Measurements from ENCODE around the gene MYO3A. TPM values are rescaled to one million over a fixed set of nuclear protein-coding genes. Genes with fewer than 3 reads are reported as not detected.

Gene MYO3A
- polyA plus RNA-seq, 1 donor (not counting 4 experiments of a cell fraction or from before 2014, with no cell fraction given), result not detected

DNA sequence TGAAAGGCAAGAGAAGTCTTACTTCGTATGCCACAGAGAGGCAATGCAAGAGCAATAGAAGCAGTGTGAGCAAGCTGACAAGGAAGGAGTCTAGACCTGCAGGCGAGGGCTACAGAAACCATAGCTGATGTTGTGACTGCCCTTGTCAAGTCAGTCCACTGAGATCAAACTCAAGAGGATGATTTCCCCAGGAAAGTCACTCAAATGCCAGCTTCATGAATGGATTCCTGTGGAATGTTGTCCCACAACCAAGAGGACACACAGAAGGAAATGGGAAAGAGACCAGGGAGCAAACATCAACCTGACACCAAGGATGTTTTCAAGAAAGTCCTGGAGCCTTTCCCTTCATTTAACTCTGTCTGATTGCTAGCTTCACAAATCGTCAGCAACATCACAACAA is 204.6 kb downstream of the MYO3A start:
- Histone ChIP-seq H3K79me2 (ENCODE audit: control insufficient read depth, insufficient read depth, low read length) (no peaks in the 10 kb centered on the region), H3K27ac (ENCODE audit: control insufficient read depth, insufficient read depth, low read length) (no peak overlapping the region), H3K9me3 (ENCODE audit: control insufficient read depth, low read depth, low read length) (no peaks in the 10 kb centered on the region), H2AFZ (ENCODE audit: control insufficient read depth, low read length) (no peak overlapping the region), H3K27me3 (ENCODE audit: control insufficient read depth, extremely low read depth, insufficient read depth, low read length) (no peaks in the 10 kb centered on the region), H3K9ac (ENCODE audit: control insufficient read depth, extremely low read depth, insufficient read depth, low read length) (no peak overlapping the region), H3K4me3 (ENCODE audit: control insufficient read depth in 2 of 3, extremely low read depth in 1 of 3, insufficient read depth in 2 of 3, low read depth in 1 of 3, low read length in 3 of 3) (no peak overlapping the region), H3K36me3 (ENCODE audit: control insufficient read depth in 2 of 2, extremely low read depth in 1 of 2, insufficient read depth in 2 of 2, low read length in 2 of 2) (no peaks in the 10 kb centered on the region), H3K4me1 (ENCODE audit: control insufficient read depth, extremely low read depth, insufficient read depth, low read length) (no peaks in the 10 kb centered on the region), H3K4me2 (ENCODE audit: control insufficient read depth, extremely low read depth, insufficient read depth, low read depth, low read length) (no peak overlapping the region), H4K20me1 (ENCODE audit: control insufficient read depth, extremely low read depth, insufficient read depth, low read length) (no peaks in the 10 kb centered on the region), H3K9me1 (ENCODE audit: control insufficient read depth, extremely low read depth, insufficient read depth, low read length) (no peaks in the 10 kb centered on the region)
- no peak for FAIRE-seq
- TF ChIP-seq, protein P1, sequence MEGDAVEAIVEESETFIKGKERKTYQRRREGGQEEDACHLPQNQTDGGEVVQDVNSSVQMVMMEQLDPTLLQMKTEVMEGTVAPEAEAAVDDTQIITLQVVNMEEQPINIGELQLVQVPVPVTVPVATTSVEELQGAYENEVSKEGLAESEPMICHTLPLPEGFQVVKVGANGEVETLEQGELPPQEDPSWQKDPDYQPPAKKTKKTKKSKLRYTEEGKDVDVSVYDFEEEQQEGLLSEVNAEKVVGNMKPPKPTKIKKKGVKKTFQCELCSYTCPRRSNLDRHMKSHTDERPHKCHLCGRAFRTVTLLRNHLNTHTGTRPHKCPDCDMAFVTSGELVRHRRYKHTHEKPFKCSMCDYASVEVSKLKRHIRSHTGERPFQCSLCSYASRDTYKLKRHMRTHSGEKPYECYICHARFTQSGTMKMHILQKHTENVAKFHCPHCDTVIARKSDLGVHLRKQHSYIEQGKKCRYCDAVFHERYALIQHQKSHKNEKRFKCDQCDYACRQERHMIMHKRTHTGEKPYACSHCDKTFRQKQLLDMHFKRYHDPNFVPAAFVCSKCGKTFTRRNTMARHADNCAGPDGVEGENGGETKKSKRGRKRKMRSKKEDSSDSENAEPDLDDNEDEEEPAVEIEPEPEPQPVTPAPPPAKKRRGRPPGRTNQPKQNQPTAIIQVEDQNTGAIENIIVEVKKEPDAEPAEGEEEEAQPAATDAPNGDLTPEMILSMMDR (optimal IDR thresholded peaks at IDR 0.05 in 1 of 3, IDR thresholded peaks at IDR 0.05 in 1 of 3, conservative IDR thresholded peaks at IDR 0.05 in 1 of 3; ENCODE audit: extremely low read depth in 1 of 3, insufficient read depth in 2 of 3, low read length in 3 of 3), result no peak
- no peak for TF ChIP-seq EZH2 (IDR thresholded peaks at IDR 0.05; ENCODE audit: low read length)
- dilution Hi-C loops (cut with MboI; ENCODE audit: extremely low pct_ligation_motif_present, low sequenced_read_pairs), result no loop called here
- DNase-seq (ENCODE audit: low read depth, low spot score), result no peak

- dilution Hi-C loops (cut with MboI; ENCODE audit: extremely low pct_ligation_motif_present, low sequenced_read_pairs), result no loop called here
- no peak for DNase-seq (ENCODE audit: low read depth, low spot score)
- no peaks in the 10 kb centered on the region for H3K79me2 ChIP-seq (ENCODE audit: control insufficient read depth, insufficient read depth, low read length)
- no peak overlapping the region for H3K4me2 ChIP-seq (ENCODE audit: control insufficient read depth, extremely low read depth, insufficient read depth, low read depth, low read length)
- no peak for TF ChIP-seq EZH2 (IDR thresholded peaks at IDR 0.05; ENCODE audit: low read length)
- TF ChIP-seq, protein P1 (optimal IDR thresholded peaks at IDR 0.05 in 1 of 3, IDR thresholded peaks at IDR 0.05 in 1 of 3, conservative IDR thresholded peaks at IDR 0.05 in 1 of 3; ENCODE audit: extremely low read depth in 1 of 3, insufficient read depth in 2 of 3, low read length in 3 of 3), result no peak
- no peak overlapping the region for H3K4me3 ChIP-seq (ENCODE audit: control insufficient read depth in 2 of 3, extremely low read depth in 1 of 3, insufficient read depth in 2 of 3, low read depth in 1 of 3, low read length in 3 of 3)
- H2AFZ ChIP-seq (ENCODE audit: control insufficient read depth, low read length), result no peak overlapping the region
- FAIRE-seq, result no peak
- H3K36me3 ChIP-seq (ENCODE audit: control insufficient read depth in 2 of 2, extremely low read depth in 1 of 2, insufficient read depth in 2 of 2, low read length in 2 of 2), result no peaks in the 10 kb centered on the region
- no peaks in the 10 kb centered on the region for H4K20me1 ChIP-seq (ENCODE audit: control insufficient read depth, extremely low read depth, insufficient read depth, low read length)
- H3K4me1 ChIP-seq (ENCODE audit: control insufficient read depth, extremely low read depth, insufficient read depth, low read length), result no peaks in the 10 kb centered on the region
- H3K9me1 ChIP-seq (ENCODE audit: control insufficient read depth, extremely low read depth, insufficient read depth, low read length), result no peaks in the 10 kb centered on the region
- no peak overlapping the region for H3K27ac ChIP-seq (ENCODE audit: control insufficient read depth, insufficient read depth, low read length)
- H3K9ac ChIP-seq (ENCODE audit: control insufficient read depth, extremely low read depth, insufficient read depth, low read length), result no peak overlapping the region
- no peaks in the 10 kb centered on the region for H3K27me3 ChIP-seq (ENCODE audit: control insufficient read depth, extremely low read depth, insufficient read depth, low read length)
- no peaks in the 10 kb centered on the region for H3K9me3 ChIP-seq (ENCODE audit: control insufficient read depth, low read depth, low read length)
These were observed 222.0 kb downstream of the MYO3A start for GRCh38 chr10:26156019-26156418.
